Activated CD4-positive, alpha-beta memory T cell treated with anti-CD3 and anti-CD28 coated beads for 36 hours (primary cell): Measurements from ENCODE around the gene NAGLU. TPM values are rescaled to one million over a fixed set of nuclear protein-coding genes. Genes with fewer than 3 reads are reported as not detected.
A peak's percentile ranks its signal among the peaks of the same experiment; 100 is the strongest.

Experiments
- CTCF ChIA-PET: fragments of 350-600 bp; sonication (Branson Sonifier 250); formaldehyde crosslinking; loops from one replicate; lab custom pipeline; 2021; ENCODE audit warnings: antibody characterized with exemption, inconsistent platforms; lab: Charles Lee
- POLR2A ChIA-PET: fragments of 350-600 bp; sonication (Branson Sonifier 250); formaldehyde crosslinking; loops from one replicate; lab custom pipeline; 2021; ENCODE audit warnings: antibody characterized with exemption; lab: Charles Lee
- DNase-seq: peaks from one replicate; pipeline ENCODE4 v3.0.0-alpha.2; 2020
- H3K27ac Mint-ChIP-seq: one replicate; pipeline ENCODE4 v1.8.0; 2021; ENCODE audit warnings: mixed read lengths
- H3K27me3 Mint-ChIP-seq: one replicate; pipeline ENCODE4 v1.8.0; 2021; ENCODE audit warnings: mixed read lengths
- H3K36me3 Mint-ChIP-seq: one replicate; pipeline ENCODE4 v1.8.0; 2021; ENCODE audit warnings: mixed read lengths
- H3K4me1 Mint-ChIP-seq: one replicate; pipeline ENCODE4 v1.8.0; 2021; ENCODE audit warnings: low read depth, mixed read lengths
- H3K4me3 Mint-ChIP-seq: one replicate; pipeline ENCODE4 v1.8.0; 2021; ENCODE audit warnings: mild to moderate bottlenecking, mixed read lengths
- H3K9me3 Mint-ChIP-seq: one replicate; pipeline ENCODE4 v1.8.0; 2021; ENCODE audit warnings: mixed read lengths
- intact Hi-C: fragments of 100-400 bp; cut with micrococcal nuclease; formaldehyde crosslinking; loops from one replicate; pipeline ENCODE4 v1.15.1; 2023
- total RNA-seq, 2 experiments: library from RNA; stranded (reverse); gene quantifications; one replicate each; pipeline ENCODE4 v1.2.3, GENCODE V29; 2021

Gene NAGLU
- total RNA-seq, 2 experiments from 2014 or later: 12.2 to 13.9 TPM

DNA sequence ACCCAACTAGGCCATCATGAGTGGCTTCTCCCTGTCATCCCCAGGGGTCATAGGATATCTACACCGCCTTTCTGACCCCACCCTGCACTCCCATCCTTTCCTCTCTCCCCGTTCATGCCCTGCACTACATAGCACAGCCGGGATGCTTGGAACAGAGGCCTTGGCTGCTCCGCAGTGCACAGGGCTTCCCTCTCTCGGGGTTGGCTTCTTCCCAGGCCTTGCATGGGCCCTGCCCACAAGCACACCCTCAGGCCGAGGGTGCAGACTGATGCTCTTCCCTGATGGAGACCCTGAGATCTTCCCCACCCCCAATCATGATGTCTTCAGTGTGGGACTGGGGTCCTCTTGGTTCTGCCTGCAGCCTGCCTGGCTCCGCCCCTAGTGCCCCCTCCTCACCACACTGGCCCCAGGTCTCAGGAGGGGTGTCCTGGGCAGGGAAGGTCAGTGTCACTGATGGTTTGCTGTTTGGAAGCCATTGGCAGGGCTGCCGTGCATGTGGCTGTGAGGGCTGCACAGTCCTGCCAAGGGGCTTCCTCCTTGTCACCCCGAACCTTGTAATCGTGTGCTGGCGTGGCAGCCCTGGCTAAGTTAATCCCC is 14.3 kb upstream of the NAGLU start:
- Mint-ChIP-seq H3K4me1 (peaks cover 15% of the 10 kb centered on the region), H3K4me3 (no peak overlapping the region), H3K9me3 (no peaks in the 10 kb centered on the region), H3K36me3 (peaks cover 10% of the 10 kb centered on the region), H3K27me3 (peaks cover 9% of the 10 kb centered on the region), H3K27ac (no peak overlapping the region)
- POLR2A ChIA-PET: no interaction called here
- CTCF ChIA-PET: interaction anchor here (0.7 to 2.7 kb wide), 4 partner anchors 9 to 210 kb away, joined by 3 to 11 read pairs (median 4); no protein-coding TSS in a partner anchor
- no peak for DNase-seq
- intact Hi-C loops: loop anchor here (5.0 kb wide), 1 partner anchor 199 kb away; no protein-coding TSS in a partner anchor

DNA sequence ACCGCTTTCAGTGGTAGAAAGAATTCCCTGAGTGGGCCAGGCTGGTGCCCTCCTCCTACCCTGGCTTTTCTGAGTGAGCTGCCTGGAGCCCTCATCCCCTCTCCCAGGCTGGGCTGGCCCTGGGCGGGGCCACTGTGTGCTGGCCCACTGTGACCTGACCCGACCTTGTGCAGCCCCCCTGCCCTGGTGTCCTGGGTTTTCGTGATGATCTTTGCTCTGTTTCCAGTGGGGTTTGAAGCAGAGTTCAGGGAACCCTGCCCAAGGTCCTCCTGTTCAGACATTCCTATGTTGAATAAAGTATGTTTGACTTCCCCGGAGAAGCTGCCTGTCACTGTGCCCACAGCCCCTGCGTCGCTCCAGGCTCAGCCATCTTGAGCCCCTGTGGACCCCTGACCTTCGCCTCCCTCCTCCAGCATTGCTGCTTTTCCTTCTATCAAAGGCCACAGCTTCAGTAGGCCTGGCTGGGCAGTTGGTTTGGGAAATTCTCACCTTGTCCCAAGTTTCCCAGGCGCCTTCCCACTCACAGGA is 13.7 kb upstream of the NAGLU start:
- Mint-ChIP-seq H3K36me3 (peaks cover 10% of the 10 kb centered on the region), H3K9me3 (no peaks in the 10 kb centered on the region), H3K4me1 (peaks cover 15% of the 10 kb centered on the region), H3K27ac (no peak overlapping the region), H3K4me3 (no peak overlapping the region), H3K27me3 (peaks cover 9% of the 10 kb centered on the region)
- DNase-seq: no peak
- intact Hi-C loops: loop anchor here (5.0 kb wide), 1 partner anchor 200 kb away; no protein-coding TSS in a partner anchor
- ChIA-PET CTCF (interaction anchor here (0.7 kb wide), 1 partner anchor 83 kb away, joined by 3 read pairs; no protein-coding TSS in a partner anchor), POLR2A (no interaction called here)

DNA sequence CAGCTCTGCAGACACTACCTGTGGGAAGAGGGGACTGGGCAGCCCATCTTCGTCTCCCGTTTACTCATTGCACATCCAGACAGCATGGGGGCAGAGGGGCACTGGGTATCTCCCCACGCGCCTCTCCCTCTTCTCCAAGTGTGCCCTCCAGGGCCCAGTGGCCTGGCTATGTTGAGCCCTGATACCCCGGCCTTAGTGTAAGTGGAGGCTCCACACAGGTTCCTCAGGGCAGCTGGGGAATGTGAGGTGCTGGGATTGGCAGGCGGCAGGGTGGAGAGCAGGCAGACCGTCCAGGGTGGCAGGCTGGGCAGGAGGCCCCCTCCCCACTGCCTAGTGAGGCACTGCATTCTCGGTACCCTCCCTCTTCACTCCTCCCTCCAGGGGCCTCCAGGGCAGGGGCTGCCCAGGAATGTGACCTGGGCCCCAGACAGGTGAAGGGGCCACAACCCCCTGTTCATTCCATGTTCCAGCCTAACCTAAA is 13.2 kb upstream of the NAGLU start:
- ChIA-PET CTCF (interaction anchor here (0.7 kb wide), 1 partner anchor 84 kb away, joined by 3 read pairs; no protein-coding TSS in a partner anchor), POLR2A (interaction anchor here (0.6 kb wide), 1 partner anchor 11 kb away, joined by 3 read pairs; no protein-coding TSS in a partner anchor)
- Mint-ChIP-seq H3K27ac (no peak overlapping the region), H3K27me3 (peaks cover 9% of the 10 kb centered on the region), H3K36me3 (peaks cover 10% of the 10 kb centered on the region), H3K4me1 (peaks cover 15% of the 10 kb centered on the region), H3K9me3 (no peaks in the 10 kb centered on the region), H3K4me3 (no peak overlapping the region)
- intact Hi-C loops: loop anchor here (5.0 kb wide), 1 partner anchor 201 kb away; no protein-coding TSS in a partner anchor
- DNase-seq: no peak

DNA sequence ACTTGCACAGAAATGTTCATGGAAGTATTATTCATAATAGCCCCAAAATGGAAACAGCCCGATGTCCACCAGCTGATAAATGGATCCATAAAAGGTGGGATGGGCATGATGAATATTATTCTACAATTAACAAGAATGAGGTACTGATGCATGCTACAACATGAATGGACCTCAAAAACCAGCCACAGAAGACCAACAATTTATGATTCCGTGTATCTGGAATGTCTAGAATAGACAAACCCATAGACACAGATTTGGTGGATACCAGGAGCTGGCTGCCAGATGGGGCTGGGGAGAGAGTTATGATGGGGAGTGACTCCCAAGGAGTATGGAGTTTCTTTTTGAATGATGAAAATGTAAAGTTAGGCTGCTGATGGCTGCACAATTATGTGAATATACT is 10.8 kb upstream of the NAGLU start:
- peaks cover 25% of the 10 kb centered on the region for H3K4me1 Mint-ChIP-seq
- no peaks in the 10 kb centered on the region for H3K9me3 Mint-ChIP-seq
- CTCF ChIA-PET: interaction anchor here (0.6 to 1.9 kb wide), 3 partner anchors 11 to 204 kb away, joined by 3 to 7 read pairs (median 4); partner anchors contain the start of gene NAGLU
- H3K4me3 Mint-ChIP-seq: no peak overlapping the region
- H3K36me3 Mint-ChIP-seq: peaks cover 10% of the 10 kb centered on the region
- H3K27me3 Mint-ChIP-seq: peaks cover 9% of the 10 kb centered on the region
- POLR2A ChIA-PET: interaction anchor here (1.0 kb wide), 1 partner anchor 93 kb away, joined by 3 read pairs; no protein-coding TSS in a partner anchor
- intact Hi-C loops: no loop called here
- no peak for DNase-seq
- no peak overlapping the region for H3K27ac Mint-ChIP-seq

DNA sequence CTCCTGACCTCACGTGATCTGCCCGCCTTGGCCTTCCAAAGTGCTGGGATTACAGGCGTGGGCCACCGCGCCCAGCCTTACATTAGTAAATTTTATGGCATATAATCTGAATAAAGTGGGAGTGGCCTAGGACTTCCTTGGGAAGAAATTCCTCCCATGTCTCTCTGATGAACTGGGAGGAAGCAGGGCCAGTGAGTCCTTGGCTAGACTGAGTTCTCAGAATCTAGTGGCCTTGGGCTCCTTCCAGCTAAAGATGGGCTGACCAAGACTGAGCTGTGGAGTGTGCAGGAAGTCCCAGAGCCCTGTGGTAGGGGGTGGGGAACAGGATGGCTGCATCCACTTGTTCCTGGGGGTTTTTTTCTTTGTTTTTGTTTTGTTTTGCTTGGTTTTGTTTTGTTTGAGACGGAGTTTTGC is 10.0 kb upstream of the NAGLU start:
- DNase-seq: no peak
- Mint-ChIP-seq H3K9me3 (no peaks in the 10 kb centered on the region), H3K27me3 (peaks cover 9% of the 10 kb centered on the region), H3K36me3 (peaks cover 10% of the 10 kb centered on the region), H3K4me1 (peaks cover 31% of the 10 kb centered on the region), H3K4me3 (no peak overlapping the region), H3K27ac (no peak overlapping the region)
- CTCF ChIA-PET: interaction anchor here (1.6 to 2.2 kb wide), 4 partner anchors 103 to 212 kb away, joined by 5 to 23 read pairs (median 13); partner anchors contain the start of gene CAVIN1
- POLR2A ChIA-PET: no interaction called here
- intact Hi-C loops: no loop called here

DNA sequence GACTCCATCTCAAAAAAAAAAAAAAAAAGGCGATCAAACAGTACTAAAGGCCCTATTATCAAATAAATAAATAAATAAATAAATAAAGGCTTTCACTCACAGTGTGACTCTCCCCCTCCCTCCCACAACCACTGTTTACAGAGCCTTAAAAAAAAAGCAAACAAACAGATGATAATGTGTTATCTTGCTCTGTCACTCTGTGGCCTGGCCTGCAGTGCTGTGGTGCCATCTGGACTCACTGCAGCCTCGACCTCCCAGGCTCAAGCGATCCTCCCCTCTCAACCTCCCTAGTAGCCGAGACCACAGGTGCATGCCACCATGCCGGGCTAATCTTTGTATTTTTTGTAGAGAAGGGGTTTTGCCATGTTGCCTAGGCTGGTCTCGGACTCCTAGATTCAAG is 8.1 kb upstream of the NAGLU start:
- Mint-ChIP-seq H3K4me1 (peaks cover 37% of the 10 kb centered on the region), H3K4me3 (no peak overlapping the region), H3K36me3 (no peaks in the 10 kb centered on the region), H3K9me3 (no peaks in the 10 kb centered on the region), H3K27me3 (peaks cover 9% of the 10 kb centered on the region), H3K27ac (no peak overlapping the region)
- ChIA-PET CTCF (interaction anchor here (0.6 to 2.2 kb wide), 42 partner anchors 8 to 488 kb away, joined by 3 to 23 read pairs (median 4); partner anchors contain the start of genes CAVIN1 and NAGLU), POLR2A (no interaction called here)
- intact Hi-C loops: no loop called here
- DNase-seq: no peak

DNA sequence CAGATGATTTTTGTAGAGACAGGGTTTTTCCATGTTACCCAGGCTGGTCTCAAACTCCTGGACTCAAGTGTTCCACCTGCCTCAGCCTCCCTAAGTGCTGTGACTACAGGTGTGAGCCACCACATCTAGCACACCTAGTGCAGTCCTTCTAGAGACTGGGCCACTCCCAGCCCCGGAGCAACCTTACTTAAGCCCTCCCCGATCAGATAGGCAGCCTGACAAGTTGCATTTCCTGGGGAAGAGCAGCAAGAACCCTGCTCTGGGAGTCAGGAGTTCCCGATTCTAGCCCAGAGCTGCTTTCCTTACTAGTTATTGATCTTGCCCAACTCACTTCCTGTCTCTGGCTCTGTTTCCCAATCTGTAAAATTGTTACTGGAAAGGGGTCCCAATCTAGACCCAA is 7.0 kb upstream of the NAGLU start:
- peaks cover 7% of the 10 kb centered on the region for H3K27me3 Mint-ChIP-seq
- ChIA-PET CTCF (interaction anchor here (1.0 to 1.3 kb wide), 2 partner anchors 13 to 126 kb away, joined by 3 to 5 read pairs; no protein-coding TSS in a partner anchor), POLR2A (no interaction called here)
- H3K4me3 Mint-ChIP-seq: no peak overlapping the region
- DNase-seq: no peak
- peaks cover 33% of the 10 kb centered on the region for H3K4me1 Mint-ChIP-seq
- intact Hi-C loops: no loop called here
- no peaks in the 10 kb centered on the region for H3K9me3 Mint-ChIP-seq
- H3K27ac Mint-ChIP-seq: no peak overlapping the region
- no peaks in the 10 kb centered on the region for H3K36me3 Mint-ChIP-seq

DNA sequence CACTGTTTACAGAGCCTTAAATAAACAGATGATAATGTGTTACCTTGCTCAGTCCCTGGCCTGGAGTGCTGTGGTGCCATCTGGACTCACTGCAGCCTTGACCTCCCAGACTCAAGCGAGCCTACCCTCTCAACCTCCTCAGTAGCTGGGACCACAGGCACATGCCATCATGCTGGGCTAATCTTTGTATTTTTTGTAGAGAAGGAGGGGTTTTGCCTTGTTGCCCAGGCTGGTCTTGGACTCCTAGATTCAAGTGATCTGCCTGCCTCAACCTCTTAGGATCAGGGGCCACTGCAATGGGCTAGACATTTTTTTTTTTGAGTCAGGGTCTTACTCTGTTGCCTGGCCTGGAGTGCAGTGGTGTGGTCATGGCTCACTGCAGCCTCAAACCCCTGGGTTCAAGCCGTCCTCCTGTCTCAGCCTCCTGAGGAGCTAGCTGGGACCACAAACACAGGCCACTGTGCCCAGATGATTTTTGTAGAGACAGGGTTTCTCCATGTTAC is 5.0 kb upstream of the NAGLU start:
- Mint-ChIP-seq H3K27me3 (peaks cover 4% of the 10 kb centered on the region), H3K36me3 (no peaks in the 10 kb centered on the region), H3K27ac (no peak overlapping the region), H3K4me1 (peaks cover 30% of the 10 kb centered on the region), H3K9me3 (no peaks in the 10 kb centered on the region), H3K4me3 (peak overlapping the region; percentile 70)
- DNase-seq: no peak
- CTCF ChIA-PET: interaction anchor here (0.6 to 2.3 kb wide), 5 partner anchors 11 to 103 kb away, joined by 3 to 11 read pairs (median 7); no protein-coding TSS in a partner anchor
- POLR2A ChIA-PET: interaction anchor here (0.9 kb wide), 1 partner anchor 218 kb away, joined by 3 read pairs; no protein-coding TSS in a partner anchor
- intact Hi-C loops: loop anchor here (10.0 kb wide), 1 partner anchor 346 kb away; the partner anchor contains the start of genes HCRT and KCNH4

DNA sequence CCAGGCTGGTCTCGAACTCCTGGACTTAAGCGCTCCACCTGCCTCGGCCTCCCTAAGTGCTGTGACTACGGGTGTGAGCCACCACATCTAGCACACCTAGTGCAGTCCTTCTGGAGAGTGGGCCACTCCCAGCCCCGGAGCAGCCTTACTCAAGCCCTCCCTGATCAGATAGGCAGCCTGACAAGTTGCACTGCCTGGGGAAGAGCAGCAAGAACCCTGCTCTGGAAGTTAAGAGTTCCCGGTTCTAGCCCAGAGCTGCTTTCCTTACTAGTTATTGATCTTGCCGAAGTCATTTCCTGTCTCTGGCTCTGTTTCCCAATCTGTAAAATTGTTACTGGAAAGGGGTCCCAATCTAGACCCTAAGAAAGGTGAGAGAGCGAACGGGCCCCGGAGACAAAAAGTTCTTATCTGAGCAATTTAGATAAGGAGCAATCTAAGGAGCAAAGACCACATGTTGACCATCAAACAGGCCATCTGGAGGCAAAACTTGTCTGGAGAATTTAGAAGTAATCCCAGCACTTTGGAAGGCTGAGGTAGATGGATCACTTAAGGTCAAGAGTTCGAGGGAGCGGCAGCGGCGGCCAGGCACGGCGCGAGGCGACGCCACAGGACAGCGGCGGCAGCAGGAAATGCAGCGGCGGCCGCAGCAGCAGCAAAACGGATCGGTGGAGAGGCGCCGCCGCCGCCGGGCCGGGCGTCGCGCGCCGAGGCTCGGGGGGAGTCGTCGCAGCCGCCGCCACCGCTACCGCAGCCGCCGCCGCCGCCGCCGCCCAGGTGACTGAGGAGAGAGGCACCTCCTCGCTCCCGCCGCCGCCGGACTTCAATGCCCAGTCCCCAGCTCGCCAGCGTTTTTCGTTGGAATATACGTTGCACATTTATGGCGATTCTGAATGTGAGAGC is 4.3 kb upstream of the NAGLU start:
- Mint-ChIP-seq H3K36me3 (no peaks in the 10 kb centered on the region), H3K9me3 (no peaks in the 10 kb centered on the region), H3K4me1 (peaks cover 32% of the 10 kb centered on the region), H3K27me3 (peaks cover 4% of the 10 kb centered on the region), H3K27ac (no peak overlapping the region), H3K4me3 (peak overlapping the region; percentile 70)
- intact Hi-C loops: loop anchor here (10.0 kb wide), 1 partner anchor 347 kb away; the partner anchor contains the start of genes HCRT and KCNH4
- ChIA-PET POLR2A (interaction anchor here (0.9 kb wide), 1 partner anchor 219 kb away, joined by 3 read pairs; no protein-coding TSS in a partner anchor), CTCF (interaction anchor here (0.7 to 2.3 kb wide), 4 partner anchors 12 to 103 kb away, joined by 3 to 11 read pairs (median 6); no protein-coding TSS in a partner anchor)
- DNase-seq: peak; percentile 68

DNA sequence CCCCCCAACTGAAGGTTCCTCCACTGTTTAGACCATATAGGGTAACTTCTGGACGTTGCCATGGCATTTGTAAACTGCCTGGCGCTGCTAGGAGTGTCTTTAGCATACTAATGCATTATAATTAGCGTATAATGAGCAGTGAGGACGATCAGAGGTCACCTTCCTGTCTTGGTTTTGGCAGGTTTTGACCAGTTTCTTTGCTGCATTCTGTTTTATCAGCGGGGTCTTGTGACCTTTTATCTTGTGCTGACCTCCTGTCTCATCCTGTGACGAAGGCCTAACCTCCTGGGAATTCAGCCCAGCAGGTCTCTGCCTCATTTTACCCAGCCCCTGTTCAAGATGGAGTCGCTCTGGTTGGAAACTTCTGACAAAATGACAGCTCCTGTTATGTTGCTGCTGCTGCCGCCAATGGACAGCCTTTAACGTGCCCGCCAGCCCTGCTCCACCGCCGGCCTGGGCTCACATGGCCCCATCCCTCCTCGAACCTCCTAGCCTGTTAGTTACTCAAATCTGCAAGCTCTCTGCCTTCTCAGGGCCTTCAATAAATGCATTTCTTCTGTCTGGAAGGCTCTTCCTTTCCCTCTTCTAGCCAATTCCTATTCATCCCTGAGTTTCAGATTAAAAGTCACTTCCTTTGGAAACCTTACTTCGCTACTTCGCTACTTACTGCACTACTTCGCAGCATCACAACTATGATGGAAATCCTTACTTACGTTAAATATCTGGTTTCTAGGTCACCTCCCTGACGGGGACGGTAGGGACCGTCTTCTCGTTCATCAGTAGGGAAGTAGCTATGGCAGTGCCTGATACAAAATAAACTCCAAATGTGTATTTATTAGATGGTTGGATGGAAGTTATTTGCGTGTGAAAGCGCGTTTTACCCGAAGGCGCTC is 640 bp upstream of the NAGLU start:
- H3K4me3 Mint-ChIP-seq: peak overlapping the region; percentile 75
- H3K36me3 Mint-ChIP-seq: peaks cover 4% of the 10 kb centered on the region
- H3K9me3 Mint-ChIP-seq: no peaks in the 10 kb centered on the region
- intact Hi-C loops: loop anchor here (5.0 to 10.0 kb wide), 2 partner anchors 142 to 351 kb away; partner anchors contain the start of genes HCRT, KCNH4 and PLEKHH3
- POLR2A ChIA-PET: interaction anchor here (1.0 to 1.6 kb wide), 3 partner anchors 19 to 42 kb away, joined by 3 to 6 read pairs (median 3); partner anchors contain the start of gene PSMC3IP
- CTCF ChIA-PET: interaction anchor here (0.7 to 2.1 kb wide), 14 partner anchors 8 to 518 kb away, joined by 3 to 15 read pairs (median 6); partner anchors contain the start of genes DNAJC7 and PSMC3IP
- H3K27me3 Mint-ChIP-seq: peaks cover 4% of the 10 kb centered on the region
- DNase-seq: no peak
- H3K27ac Mint-ChIP-seq: peak overlapping the region; percentile 67
- H3K4me1 Mint-ChIP-seq: peaks cover 30% of the 10 kb centered on the region
